Prostate gland (tissue), 2 donors: Measurements from ENCODE around the gene TTPAL. TPM values are rescaled to one million over a fixed set of nuclear protein-coding genes. Genes with fewer than 3 reads are reported as not detected.
"Not testable (repeated sequence)": the region's sequence is repeated elsewhere in the genome, so short reads cannot be mapped to it uniquely, and the experiment has no call there.

Experiments
- DNase-seq: peaks from one replicate; pipeline ENCODE4 v3.0.0-alpha.2; 2019; ENCODE audit warnings: low spot score
- H3K27ac ChIP-seq, 2 donors: fragments of 200-600 bp; sonication (generic); 2 replicates each; pipeline ENCODE4 v1.5.1; 2017 to 2019
- H3K27me3 ChIP-seq: fragments of 200-600 bp; sonication (generic); replicated peaks from 2 replicates; pipeline ENCODE4 v1.5.1; 2019; ENCODE audit not compliant: insufficient read depth
- H3K36me3 ChIP-seq, 2 donors: fragments of 200-600 bp; sonication (generic); 1 replicate in 1 of 2; 2 replicates in 1 of 2; pipeline versions ENCODE4 v1.5.1 to v1.8.1; 2017 to 2019
- H3K4me1 ChIP-seq: fragments of 200-600 bp; sonication (generic); replicated peaks from 2 replicates; pipeline ENCODE4 v1.5.1; 2019
- H3K4me3 ChIP-seq, 2 donors: fragments of 200-600 bp; sonication (generic); 2 replicates each; pipeline ENCODE4 v1.5.1; 2017 to 2019
- H3K9me3 ChIP-seq: fragments of 200-600 bp; sonication (generic); 2 replicates; pipeline ENCODE4 v1.5.1; 2017
- CTCF ChIP-seq, 4 experiments: fragments of 200-600 bp in 2 of 4; fragments of 450-650 bp in 2 of 4; sonication (generic) in 2 of 4; IDR thresholded peaks; 1 replicate in 3 of 4; 2 replicates in 1 of 4; pipeline ENCODE4 v1.5.1; 2016 to 2019; ENCODE audit warnings: antibody characterized with exemption in 4 of 4, mild to moderate bottlenecking in 2 of 4, moderate library complexity in 2 of 4
- POLR2A ChIP-seq: fragments of 450-650 bp; IDR thresholded peaks from one replicate; pipeline ENCODE4 v1.6.1; 2016; ENCODE audit warnings: antibody characterized with exemption, mild to moderate bottlenecking
- POLR2AphosphoS5 ChIP-seq: sonication (generic); formaldehyde crosslinking; IDR thresholded peaks from one replicate; pipeline ENCODE4 v1.6.1; 2017; ENCODE audit warnings: antibody characterized with exemption
- WGBS: methylation state at CpG from one replicate; pipeline ENCODE4 v1.1.5; 2018; 5-methylcytosine and 5-hydroxymethylcytosine counted together
- intact Hi-C: fragments of 100-400 bp; cut with DNase I; formaldehyde crosslinking; loops from one replicate; pipeline ENCODE4 v1.14.2; 2022
- total RNA-seq, 2 donors: library from RNA; depleted of rRNA; stranded (reverse); fragments of >200 nt; gene quantifications; one replicate each; pipeline ENCODE4 v1.1.0, GENCODE V29; 2016

TTPAL gene
- total RNA-seq, 2 donors from 2014 or later: 11.8 to 14.8 TPM

- no peaks in the 10 kb centered on the region for H3K4me1 ChIP-seq
- H3K27me3 ChIP-seq: no peaks in the 10 kb centered on the region
- peak overlapping the region; percentile 27 to 42 for H3K27ac ChIP-seq
- 88% methylated on average over 8 of the region's 8 CpGs for WGBS
- DNase-seq: no peak
- H3K9me3 ChIP-seq: no peaks in the 10 kb centered on the region
- H3K36me3 ChIP-seq: no peaks in the 10 kb centered on the region
- intact Hi-C loops: no loop called here
- TF ChIP-seq CTCF (IDR thresholded peaks at IDR 0.05) (no peak), POLR2AphosphoS5 (no peak), POLR2A (no peak)
- no peak overlapping the region for H3K4me3 ChIP-seq
Measured at GRCh38 chr20:44468044-44468782, 7.5 kb upstream of the TTPAL start.

- Histone ChIP-seq H3K27ac (no peak overlapping the region), H3K4me1 (no peaks in the 10 kb centered on the region), H3K36me3 (no peaks in the 10 kb centered on the region), H3K27me3 (no peaks in the 10 kb centered on the region), H3K9me3 (no peaks in the 10 kb centered on the region), H3K4me3 (no peak overlapping the region)
- TF ChIP-seq CTCF (IDR thresholded peaks at IDR 0.05) (no peak), POLR2A (no peak), POLR2AphosphoS5 (no peak)
- DNase-seq: no peak
- WGBS: 54% methylated on average over 5 of the region's 5 CpGs
- intact Hi-C loops: no loop called here
Measured at GRCh38 chr20:44470327-44470726, 5.3 kb upstream of the TTPAL start.

GRCh38 chr20:44471481-44471882, 4.2 kb upstream of the TTPAL start:
- 45% methylated on average over 2 of the region's 2 CpGs for WGBS
- TF ChIP-seq CTCF (IDR thresholded peaks at IDR 0.05): peak in 3 of 4 experiments; percentile 22 to 52 (median 45)
- no peak for TF ChIP-seq POLR2A
- intact Hi-C loops: no loop called here

GRCh38 chr20:44472283-44472682, 3.4 kb upstream of the TTPAL start:
- H3K27ac ChIP-seq, H3K9me3 ChIP-seq, intact Hi-C loops: not testable (repeated sequence)

More at GRCh38 chr20:44471481-44471882, 4.2 kb upstream of the TTPAL start:
- H3K4me1 ChIP-seq: no peaks in the 10 kb centered on the region
- H3K27ac ChIP-seq: no peak overlapping the region
- no peak overlapping the region for H3K4me3 ChIP-seq
- H3K9me3 ChIP-seq: no peaks in the 10 kb centered on the region
- DNase-seq: no peak
- H3K36me3 ChIP-seq: no peaks in the 10 kb centered on the region
- no peaks in the 10 kb centered on the region for H3K27me3 ChIP-seq

GRCh38 chr20:44475372-44475693, 341 bp upstream of the TTPAL start:
- H3K4me3 ChIP-seq: peak overlapping the region; percentile 83 to 95
- H3K36me3 ChIP-seq: no peaks in the 10 kb centered on the region
- 11% methylated on average over 2 of the region's 2 CpGs for WGBS
- no peaks in the 10 kb centered on the region for H3K9me3 ChIP-seq
- no peaks in the 10 kb centered on the region for H3K4me1 ChIP-seq
- intact Hi-C loops: loop anchor here (2.0 to 5.0 kb wide), 3 partner anchors 45 to 207 kb away; no protein-coding TSS in a partner anchor
- TF ChIP-seq CTCF (IDR thresholded peaks at IDR 0.05) (no peak), POLR2AphosphoS5 (no peak), POLR2A (no peak)
- DNase-seq: no peak
- H3K27me3 ChIP-seq: no peaks in the 10 kb centered on the region
- H3K27ac ChIP-seq: peak overlapping the region; percentile 90

More at GRCh38 chr20:44472283-44472682, 3.4 kb upstream of the TTPAL start:
- H3K4me3 ChIP-seq, H3K4me1 ChIP-seq, H3K27me3 ChIP-seq, DNase-seq, H3K36me3 ChIP-seq: not testable (repeated sequence)
- 83% methylated on average over 9 of the region's 9 CpGs for whole genome bisulfite sequencing
